GM21423 (cell line): Measurements from ENCODE around the gene PCTP.

ENCODE experiments used
- ATAC-seq: cut with Tn5 transposase; IDR thresholded peaks from one replicate; pipeline ENCODE4 v1.9.1; 2021; ENCODE audit warnings: mild to moderate bottlenecking, moderate library complexity; ENCODE audit not compliant: unreplicated experiment

PCTP gene

DNA sequence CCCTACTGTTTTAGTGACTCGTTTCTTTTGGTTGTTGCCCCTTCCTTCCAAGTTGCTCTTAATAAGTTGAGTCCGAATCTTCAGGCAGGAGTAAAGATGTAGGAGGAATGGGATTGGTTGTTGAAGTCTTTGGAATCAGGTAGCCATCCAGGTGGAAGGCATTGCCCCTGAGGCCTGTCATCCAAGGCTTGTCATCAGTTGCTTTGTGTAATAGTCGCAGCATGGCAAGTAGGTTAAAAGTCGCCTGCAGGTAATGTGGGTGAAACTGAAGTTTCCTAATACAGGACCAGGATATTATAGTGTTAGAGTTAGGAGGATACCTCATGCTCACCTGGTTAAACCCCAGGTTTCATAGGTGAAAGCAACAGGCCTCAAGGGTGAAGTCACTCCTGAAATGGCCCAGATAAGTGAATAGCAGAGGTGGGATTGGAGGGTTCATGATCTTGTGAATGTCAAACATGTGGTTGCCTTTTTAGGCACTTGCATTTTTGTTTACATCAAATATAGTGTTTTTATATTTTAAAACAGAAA lies 934 bp downstream of the PCTP start:
- ATAC-seq, result no peak

DNA sequence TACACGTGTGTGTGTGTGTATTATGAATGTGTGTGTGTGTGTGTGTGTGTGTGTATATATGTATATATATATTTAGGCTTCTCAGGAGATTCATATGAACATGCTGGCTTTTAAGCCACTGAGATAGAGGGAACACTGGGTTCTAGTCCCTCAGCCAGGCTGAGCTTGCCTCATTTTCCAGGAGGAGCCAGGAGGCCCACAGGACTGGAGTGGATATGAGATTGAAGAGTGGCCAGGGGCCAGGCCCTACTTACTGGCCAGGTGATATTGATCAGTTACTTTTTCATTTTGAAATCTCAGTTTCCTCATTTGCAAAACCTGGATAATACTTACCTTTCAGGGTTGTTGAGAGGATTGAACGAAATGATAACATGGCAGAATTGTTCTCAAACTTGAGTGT lies 5.8 kb downstream of the PCTP start:
- ATAC-seq, result no peak

GRCh38 chr17:55757659-55758058 lies 6.8 kb downstream of the PCTP start:
- no peak for ATAC-seq

GRCh38 chr17:55758171-55758570 lies 7.3 kb downstream of the PCTP start:
- ATAC-seq, result no peak

DNA sequence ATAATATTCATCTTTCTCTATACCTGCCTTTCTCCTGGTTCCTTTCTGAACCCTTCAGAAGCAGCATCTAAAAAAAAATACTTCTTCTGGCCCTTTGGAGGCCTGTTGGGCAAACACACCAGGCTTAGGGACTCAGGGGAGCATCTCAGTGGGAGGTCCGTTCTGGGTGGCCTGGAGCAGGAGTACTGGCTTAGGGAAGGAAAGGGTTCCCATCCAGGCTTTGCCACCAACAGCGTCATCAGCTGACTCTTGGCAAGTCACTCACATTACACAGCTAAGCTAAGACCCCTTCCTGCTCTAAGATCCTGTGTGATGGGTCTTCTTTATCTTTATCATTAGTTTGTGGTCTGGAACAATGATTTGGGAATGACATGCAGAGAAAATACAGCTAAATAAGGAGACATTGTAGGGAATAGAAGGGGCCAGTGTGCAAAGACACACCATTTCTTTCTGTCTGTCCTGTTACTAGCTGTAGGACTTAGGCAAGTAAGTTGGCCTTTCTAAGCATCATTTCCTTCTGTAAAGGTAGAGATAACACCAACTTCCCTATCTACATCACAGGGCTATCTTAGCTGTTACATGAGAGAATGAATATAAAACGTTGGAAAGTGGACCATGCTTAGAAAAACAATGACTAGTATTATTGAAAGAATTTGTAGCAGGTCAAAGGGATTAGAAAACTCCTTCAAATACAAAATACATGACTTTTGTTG lies 9.9 kb downstream of the PCTP start:
- ATAC-seq, result no peak

- ATAC-seq, result no peak
Observed at GRCh38 chr17:55762086-55762858, 11.4 kb downstream of the PCTP start.

DNA sequence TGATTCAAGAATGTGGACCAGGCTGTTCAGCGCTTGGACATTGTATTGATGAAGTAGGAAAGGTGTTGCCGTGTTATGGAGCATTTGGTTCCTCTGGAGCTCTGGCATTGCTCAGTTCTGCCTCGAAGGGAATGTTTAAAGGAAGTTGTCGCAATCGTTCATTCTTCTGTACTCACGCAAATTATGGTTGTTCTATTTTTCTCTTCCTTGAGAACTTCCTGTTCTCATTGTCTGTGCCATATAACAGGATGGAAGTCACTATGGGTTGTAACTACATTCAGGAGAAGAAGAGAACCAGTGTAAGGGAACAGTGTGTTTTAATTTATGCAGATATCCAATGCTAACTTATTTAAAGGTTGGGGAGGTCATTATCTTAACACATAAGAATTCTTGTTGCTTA lies 13.0 kb downstream of the PCTP start:
- no peak for ATAC-seq

DNA sequence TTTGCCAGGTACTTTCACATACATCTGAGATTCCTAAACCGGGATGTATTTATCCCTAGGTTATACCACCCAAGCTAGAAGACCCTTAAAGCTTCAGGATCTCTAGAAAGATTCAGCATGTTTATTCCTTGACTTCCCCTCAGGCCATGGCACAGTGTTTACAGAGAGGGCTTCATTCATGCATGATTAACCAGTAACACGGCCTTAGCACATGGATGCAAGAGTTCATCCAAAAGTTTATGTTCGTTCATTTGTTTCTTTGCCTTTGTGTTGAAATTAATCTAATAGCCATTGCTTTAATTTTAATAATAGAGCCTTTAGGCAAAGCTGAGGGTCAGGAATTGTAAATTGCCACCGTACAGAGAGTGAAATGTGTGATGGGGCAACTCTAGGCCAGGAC lies 13.8 kb downstream of the PCTP start:
- no peak for ATAC-seq

- no peak for ATAC-seq
Observed at GRCh38 chr17:55765472-55765871, 14.6 kb downstream of the PCTP start.

- no peak for ATAC-seq
Observed at GRCh38 chr17:55768936-55769624, 18.2 kb downstream of the PCTP start.

DNA sequence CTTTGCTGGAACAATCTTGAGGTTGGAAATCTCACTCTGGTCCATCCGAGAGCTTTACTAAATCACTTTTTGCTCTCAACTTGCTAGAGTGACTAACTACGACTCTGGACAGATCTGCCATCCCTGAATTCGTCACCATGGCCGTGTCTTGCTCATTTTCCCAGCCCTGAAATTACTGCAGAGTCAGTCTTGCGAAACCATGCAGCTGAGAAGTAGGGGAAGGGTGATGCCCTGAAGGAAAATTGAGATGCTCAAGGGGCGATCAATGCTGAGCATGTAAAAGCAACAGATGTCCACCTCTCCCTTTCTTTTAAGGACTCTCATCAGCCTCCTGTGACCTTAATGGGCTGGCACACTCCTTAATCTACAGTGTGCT lies 18.8 kb downstream of the PCTP start:
- ATAC-seq, result no peak

DNA sequence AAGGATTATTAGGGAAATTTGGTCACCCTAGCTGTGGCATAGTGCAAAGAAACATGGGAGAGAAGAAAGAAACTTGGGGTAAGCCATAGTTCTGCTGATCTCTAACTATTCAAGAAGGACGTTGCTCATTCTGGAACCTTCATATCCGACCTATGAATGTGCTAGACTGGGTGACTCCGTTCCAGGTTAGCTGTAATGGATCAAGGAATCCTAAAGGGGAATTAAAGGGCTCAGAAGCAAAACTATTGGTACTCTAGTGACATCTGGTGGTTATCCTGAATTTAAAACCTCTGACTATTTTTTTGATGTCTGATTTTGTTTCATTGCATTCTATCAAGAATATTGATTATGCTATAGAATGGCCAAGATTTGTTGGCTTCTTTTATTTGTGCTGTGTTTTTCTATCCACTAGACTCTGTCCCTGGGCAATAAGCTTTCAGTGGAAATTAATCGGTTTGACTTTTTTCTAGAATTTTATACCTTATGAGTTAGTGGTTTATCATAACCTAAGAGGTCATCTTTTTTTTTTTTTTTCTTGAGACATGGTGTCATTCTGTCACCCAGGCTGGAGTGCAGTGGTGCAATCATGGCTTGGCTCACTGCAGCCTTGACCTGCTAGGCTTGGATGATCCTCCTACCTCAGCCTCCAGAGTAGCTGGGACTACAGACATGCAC lies 19.5 kb downstream of the PCTP start:
- ATAC-seq, result no peak

GRCh38 chr17:55772086-55772485 lies 21.2 kb downstream of the PCTP start:
- no peak for ATAC-seq

- ATAC-seq, result no peak
Observed at GRCh38 chr17:55773671-55774070, 22.8 kb downstream of the PCTP start.

GRCh38 chr17:55774846-55775271 lies 24.0 kb downstream of the PCTP start:
- no peak for ATAC-seq

DNA sequence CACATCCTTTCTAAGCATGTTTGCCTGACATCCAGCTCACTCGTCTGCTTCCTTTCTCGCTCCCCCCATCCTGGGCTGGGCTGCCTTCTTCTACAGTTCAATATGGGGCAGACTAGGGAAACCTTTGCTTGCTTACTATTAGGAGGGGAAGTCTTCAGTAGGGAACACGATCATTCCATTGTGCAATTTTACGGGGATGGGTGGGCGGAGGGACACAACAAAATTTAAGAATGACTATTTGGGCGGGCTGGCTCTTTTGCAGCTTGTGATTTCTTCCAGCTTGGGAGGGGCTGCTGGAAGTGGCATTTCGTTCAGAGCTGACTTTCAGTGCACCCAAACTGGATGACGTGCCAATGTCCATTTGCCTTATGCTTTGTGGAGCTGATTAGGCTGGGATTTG lies 25.4 kb downstream of the PCTP start:
- ATAC-seq, result no peak

DNA sequence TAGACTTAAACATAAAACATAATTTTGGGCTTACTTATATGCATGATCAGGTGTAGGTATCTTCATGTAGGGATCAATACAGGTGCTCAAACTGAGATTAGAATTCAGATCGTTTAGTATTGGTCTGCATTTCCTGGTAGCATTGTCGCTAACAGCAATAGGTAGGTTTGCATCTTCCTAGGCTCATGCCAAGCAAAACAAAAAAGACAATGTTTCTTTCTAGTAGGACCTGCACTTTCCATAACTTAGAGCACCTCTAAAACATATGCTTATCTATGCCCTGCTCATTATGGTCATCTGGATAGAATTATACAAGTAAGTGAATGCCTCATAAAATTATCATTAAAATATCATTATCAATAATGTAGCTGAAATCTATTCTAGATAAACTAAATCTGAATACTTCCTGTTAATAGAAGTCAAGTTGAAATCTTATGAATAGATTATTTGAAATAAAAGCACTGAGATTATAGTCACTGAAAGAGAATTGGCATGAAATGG lies 26.7 kb downstream of the PCTP start:
- ATAC-seq, result no peak

- no peak for ATAC-seq
Observed at GRCh38 chr17:55778389-55779118, 27.7 kb downstream of the PCTP start.

DNA sequence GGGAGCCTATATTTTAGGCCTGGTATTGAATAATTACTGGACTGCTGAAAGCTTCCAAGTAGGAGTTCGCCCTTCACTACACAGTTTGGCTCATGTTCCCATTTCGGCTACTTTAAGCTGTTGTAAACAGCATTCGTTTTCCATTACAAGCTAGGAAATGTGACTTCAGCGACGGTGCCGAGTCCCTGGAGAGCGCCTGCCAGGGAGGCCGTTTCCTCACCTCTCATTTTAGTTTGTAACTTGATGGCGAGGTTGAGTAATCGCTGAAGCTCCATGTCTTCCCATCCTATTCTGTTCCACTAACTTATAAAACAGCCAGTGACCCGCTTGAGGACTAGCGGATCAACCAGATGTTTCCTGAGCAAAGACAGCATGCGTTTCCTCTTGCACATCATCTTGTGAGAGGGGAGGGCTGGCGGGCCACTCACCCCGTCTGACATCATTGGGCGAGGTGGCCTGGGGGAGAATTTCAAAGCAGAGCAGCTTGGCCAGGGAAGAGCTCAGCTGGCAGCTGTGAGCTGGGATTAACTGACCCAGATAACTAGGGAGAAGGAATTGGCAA lies 32.9 kb downstream of the PCTP start:
- ATAC-seq, result no peak

GRCh38 chr17:55784666-55785065 lies 33.8 kb downstream of the PCTP start:
- no peak for ATAC-seq
